ENCODE measurements around the gene STRN.
"Not testable (repeated sequence)": the region's sequence is repeated elsewhere in the genome, so short reads cannot be mapped to it uniquely, and the experiment has no call there.

STRN gene

DNA sequence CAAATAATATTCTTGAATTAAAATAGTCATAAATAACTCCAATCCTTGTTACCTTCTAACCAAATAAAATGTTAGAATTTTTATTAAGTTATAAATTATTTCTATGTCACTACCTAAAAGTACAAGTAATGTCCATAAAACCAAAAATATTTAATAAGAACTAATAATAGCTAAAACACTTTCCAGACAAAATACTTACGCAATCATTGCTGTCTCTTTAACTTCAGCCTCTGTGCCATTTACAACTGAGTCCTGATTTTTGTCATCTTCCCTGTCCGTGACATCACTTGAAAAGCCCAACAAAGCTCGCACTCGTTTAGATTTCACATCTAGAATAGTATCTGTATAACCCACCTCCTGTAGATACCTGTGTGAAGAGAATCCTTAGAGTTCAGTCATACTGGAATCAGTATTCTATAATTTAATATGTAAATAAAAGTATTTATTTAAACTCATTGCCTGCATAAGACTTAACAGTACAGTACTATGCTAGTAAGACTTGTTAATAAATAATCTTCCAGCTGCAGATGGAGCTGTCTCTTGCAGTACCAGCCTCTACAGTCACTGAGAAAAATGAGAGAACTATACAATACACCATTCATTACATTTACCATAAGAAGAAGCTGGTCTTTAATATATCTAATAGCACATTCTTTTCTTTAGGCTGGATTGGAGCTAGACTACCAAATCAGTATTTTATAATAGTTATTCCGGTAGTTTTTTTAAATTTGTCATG, 63.8 kb downstream of the STRN start:
- DNase-seq: no peak

GRCh38 chr2:36892805-36893204, 73.5 kb downstream of the STRN start:
- DNase-seq: no peak

- DNase-seq: no peak
Observed at GRCh38 chr2:36889795-36890194, 76.5 kb downstream of the STRN start.

GRCh38 chr2:36887095-36887494, 79.2 kb downstream of the STRN start:
- not testable (repeated sequence) for DNase-seq

DNA sequence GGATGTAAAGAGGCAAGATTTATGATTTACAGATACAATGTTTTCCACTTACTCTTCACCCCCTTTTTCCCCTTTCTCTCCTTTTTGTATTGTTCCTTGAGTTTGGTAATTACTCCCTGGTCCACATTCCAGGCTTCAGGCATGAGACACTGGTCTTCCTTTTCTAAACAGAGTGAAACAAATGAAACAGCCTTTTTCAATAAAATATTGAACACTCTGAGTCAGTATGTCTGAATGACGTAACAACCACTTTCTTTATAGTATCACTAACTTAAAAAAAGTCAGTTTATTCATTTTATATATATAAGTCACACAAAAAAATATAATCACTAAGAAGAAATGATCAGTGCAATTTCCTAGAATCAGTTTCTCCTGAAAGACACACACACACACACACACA, 79.7 kb downstream of the STRN start:
- no peak for DNase-seq

DNA sequence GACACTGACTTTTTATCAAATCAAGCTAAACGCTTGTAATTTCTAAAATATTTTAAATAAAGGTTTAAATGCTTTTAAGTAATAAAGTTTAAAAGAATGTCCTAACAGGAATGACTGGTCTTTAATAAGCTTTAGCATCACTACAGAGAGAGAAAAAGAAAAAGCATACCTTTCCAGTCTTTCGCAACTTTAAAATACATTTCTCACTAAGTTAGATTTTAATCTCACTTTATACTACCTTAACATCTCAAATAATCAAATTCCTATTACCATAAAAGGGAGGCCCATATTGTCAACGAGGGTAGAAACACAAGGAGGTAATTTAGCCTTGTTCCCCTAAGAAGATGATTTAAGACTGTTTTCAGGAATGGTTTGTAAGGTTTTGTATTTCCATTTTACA, 80.7 kb downstream of the STRN start:
- no peak for DNase-seq

GRCh38 chr2:36882532-36882931, 83.8 kb downstream of the STRN start:
- no peak for DNase-seq

DNA sequence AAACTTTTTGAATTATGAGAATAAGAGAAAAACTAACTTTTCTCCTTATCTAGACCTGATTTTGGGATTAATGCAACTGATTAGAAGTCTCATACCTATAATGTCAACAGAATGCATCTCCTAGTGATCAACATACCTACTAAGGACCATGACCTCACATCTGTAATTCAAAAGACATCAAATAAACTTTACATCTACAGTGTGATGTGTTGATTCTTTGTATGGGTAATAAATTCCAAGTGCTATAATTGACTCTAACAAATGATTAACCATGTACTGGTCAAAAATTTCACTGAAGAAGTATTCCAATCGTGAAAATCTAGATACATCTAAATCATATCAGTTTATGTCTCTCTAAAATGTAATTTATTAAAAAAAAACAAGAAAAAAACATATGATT, 84.5 kb downstream of the STRN start:
- DNase-seq: no peak

GRCh38 chr2:36878429-36878828, 87.9 kb downstream of the STRN start:
- no peak for DNase-seq

GRCh38 chr2:36871068-36871707, 95.1 kb downstream of the STRN start:
- no peak for DNase-seq

- no peak for DNase-seq
Observed at GRCh38 chr2:36869606-36870005, 96.7 kb downstream of the STRN start.

DNA sequence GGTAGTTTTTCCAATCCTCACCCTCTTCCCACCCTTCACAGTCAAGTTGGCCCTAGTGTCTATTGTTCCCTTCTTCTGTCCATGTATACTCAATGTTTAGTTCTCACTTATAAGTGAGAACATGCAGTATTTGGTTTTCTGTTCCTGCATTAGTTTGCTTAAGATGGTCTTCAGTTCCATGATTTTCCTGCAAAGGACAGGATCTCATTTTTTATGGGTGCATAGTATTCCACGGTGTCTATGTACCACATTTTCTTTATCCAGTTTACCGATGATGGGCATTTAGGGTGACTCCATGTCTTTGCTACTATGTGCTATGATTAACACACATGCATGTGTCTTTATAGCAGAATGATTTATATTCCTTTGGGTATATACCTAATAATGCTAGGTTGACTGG, 104.4 kb downstream of the STRN start:
- DNase-seq: no peak

DNA sequence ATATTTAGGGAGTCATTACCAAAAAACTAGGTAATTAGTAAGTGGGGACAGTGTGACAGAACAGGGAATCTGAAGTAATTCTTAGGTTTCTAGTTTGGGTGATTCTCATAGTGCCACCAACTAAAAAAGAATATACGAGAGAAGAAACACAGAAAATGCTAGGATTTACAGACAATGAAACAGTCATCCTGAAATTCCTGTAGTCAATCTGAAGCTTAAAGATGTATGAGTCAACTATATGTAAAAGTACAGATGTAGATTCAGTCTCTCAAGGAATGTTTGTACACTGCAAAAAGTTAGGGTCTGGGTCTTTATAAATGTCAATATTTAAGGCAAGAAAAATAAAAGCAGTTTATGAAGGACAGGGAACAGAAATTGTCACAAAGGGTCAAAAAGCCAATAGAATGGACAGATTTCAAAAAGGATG, 107.0 kb downstream of the STRN start:
- no peak for DNase-seq

GRCh38 chr2:36858551-36859365, 107.6 kb downstream of the STRN start:
- no peak for DNase-seq

DNA sequence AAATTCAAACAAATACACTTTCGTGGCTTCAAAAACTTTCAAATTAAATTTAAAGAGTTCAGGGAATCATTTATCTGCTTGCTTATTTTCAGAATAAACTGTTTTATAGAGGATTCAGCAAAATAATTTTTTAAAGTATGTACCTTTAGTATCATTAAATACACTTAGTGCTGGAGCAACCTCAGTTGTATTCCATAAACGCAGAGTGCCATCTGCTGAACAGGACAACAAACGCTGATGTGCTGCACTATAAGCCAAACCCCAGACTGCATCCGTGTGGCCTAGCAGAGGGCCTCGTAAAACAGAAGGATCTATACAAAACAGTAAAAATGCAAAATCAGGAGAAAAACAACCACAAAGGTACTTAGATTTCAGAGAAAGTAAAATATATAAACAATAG, 108.6 kb downstream of the STRN start:
- DNase-seq: no peak

- DNase-seq: no peak
Observed at GRCh38 chr2:36855429-36855828, 110.9 kb downstream of the STRN start.

- DNase-seq: no peak
Observed at GRCh38 chr2:36854241-36854640, 112.1 kb downstream of the STRN start.

DNA sequence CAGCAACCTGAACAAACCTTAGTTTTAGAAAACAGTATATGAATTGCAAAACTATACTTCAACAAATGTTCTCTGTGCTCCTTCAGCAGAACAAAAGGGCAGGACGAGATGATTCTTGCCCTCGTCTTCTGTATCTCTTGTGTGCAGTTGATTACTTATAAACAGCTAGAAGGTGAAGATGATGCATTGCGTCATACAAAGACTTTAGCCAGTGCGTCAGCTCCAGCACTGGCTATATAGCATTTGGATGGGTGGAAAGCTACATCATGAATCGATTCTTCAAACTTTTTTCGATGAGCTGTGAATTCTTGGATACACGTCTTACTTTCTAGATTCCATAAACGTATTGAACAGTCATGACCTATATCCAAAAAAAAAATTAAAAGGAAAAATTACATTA, 117.1 kb downstream of the STRN start:
- DNase-seq: no peak

DNA sequence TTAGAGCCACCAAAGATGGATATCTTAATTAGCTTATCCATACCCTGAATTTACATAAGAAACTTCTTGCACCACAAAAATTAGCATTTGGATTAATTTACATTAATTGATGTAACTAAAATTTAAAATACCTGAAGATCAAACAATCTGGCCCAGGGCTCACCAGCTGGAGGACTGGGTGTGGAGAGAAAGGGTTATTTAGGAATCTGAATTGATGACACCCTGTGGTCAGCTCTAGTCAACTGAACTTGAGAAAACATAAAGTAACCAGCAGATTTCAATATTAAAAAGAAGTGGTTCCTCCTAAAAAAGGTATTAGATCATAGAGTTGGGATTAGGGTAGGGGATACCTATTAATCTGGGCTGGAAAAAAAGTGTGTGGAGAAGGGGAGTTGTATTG, 122.5 kb downstream of the STRN start:
- DNase-seq: no peak

- DNase-seq: no peak
Observed at GRCh38 chr2:36839976-36840617, 126.2 kb downstream of the STRN start.

DNA sequence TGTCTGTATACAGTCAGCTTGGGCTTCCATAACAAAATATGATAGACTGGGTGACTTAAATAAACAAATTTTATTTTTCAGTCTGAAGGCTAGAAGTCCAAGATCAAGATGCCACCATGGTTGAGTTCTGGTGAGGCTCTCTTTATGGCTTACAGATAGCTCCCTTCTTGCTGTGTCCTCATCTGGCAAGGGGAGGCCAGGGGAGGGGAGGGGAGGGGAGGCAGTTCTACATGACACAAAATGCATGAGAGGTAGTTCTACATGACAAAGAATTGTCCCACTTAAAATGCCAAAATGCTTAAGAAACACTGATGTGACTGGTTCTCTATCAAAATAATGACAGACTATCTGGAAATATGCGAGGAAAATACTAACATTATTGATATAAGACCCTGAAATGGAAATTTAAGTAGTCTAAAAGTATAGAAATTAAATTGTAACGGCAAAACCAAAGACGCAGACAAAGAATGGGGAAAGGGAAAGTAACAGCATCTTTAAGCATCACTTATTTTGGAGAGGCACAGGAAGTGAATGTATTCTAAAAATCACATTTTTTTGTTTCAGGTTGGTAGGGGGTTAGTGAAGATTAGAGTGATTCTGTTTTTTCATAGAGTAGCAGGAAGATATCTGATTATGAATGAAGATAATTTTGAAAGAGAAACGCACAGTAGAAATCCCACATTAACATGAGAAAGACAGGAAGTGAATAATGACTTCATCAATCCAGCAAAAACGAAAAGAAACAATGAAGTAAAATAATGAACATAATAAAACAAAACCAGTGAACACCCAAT, 131.4 kb downstream of the STRN start:
- no peak for DNase-seq

DNA sequence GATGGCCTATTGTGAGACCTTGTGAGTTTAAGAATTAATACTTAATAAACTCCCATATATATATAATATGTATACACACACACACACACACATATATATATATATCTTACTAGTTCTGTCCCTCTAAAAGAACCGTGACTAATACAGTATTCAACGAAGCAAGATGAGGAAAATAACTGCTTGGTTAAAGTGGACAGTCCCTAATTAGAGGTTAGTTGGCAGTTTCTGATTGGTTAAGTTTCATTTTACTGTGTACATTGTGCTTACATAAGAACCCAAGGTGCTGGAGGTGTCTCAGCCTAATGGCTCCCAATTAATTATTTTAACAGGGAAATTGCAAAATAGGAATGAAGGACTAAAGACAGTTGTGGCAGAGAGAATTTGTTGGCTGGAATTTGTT, 132.1 kb downstream of the STRN start:
- DNase-seq: no peak

DNA sequence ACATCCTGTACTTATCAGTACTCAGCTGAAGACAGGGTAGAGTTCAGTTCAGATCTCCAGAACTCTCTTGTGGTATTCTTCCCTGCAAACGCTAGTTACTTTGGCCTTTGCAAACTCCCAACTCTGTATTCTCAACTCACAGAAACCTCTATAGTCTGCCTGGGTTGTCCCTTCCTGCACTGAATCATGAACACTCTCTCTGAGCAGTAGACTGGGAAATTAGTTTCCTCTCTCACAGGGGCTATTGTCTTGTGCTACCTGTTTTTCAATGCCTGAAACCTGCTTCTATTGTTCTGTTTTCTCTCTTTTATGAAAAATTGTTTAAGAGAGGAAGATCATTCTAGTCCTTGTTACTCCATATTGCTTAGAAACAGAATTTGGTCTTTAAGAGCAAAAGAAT, 135.2 kb downstream of the STRN start:
- DNase-seq: no peak

Measured in NCI-H2029 treated with DMSO at 0.1 percent for 48 hours (cell line).